GM23338 (cell line): ENCODE measurements around the gene TBL3. TPM values are rescaled to one million over a fixed set of nuclear protein-coding genes. Genes with fewer than 3 reads are reported as not detected.

Source experiments
- ATAC-seq: fragments of 200-7000 bp; cut with Tn5 transposase; 3 replicates; pipeline ENCODE4 v1.9.1; 2020
- DNase-seq: peaks from one replicate; pipeline ENCODE4 v3.0.0-alpha.2; 2015; ENCODE audit warnings: low spot score
- H2AFZ ChIP-seq: fragments of 200-600 bp; sonication (generic); 2 replicates; pipeline ENCODE4 v1.8.0; 2016; ENCODE audit warnings: antibody characterized with exemption, mild to moderate bottlenecking, moderate library complexity
- H3F3A ChIP-seq: fragments of 200-600 bp; sonication (generic); replicated peaks from 2 replicates; pipeline ENCODE4 v1.8.0; 2017; ENCODE audit warnings: antibody characterized with exemption, mixed run types, low read depth
- H3K27ac ChIP-seq: fragments of 200-600 bp; sonication (generic); 2 replicates; pipeline ENCODE4 v1.6.1; 2016; ENCODE audit warnings: low read depth
- H3K27me3 ChIP-seq: fragments of 200-600 bp; sonication (generic); 2 replicates; pipeline ENCODE4 v1.8.0; 2016; ENCODE audit warnings: mild to moderate bottlenecking, mixed run types, moderate library complexity; ENCODE audit not compliant: insufficient read depth
- H3K36me3 ChIP-seq: fragments of 200-600 bp; sonication (generic); 2 replicates; pipeline ENCODE4 v1.8.0; 2016; ENCODE audit warnings: mild to moderate bottlenecking; ENCODE audit not compliant: insufficient read depth
- H3K4me1 ChIP-seq: fragments of 200-600 bp; sonication (generic); 2 replicates; pipeline ENCODE4 v1.8.0; 2016; ENCODE audit warnings: mild to moderate bottlenecking, moderate library complexity; ENCODE audit not compliant: insufficient read depth
- H3K4me2 ChIP-seq: fragments of 200-600 bp; sonication (generic); 2 replicates; pipeline ENCODE4 v1.7.1; 2017; ENCODE audit warnings: mixed run types
- H3K4me3 ChIP-seq: fragments of 200-600 bp; sonication (generic); 2 replicates; pipeline ENCODE4 v1.6.1; 2016; ENCODE audit warnings: mixed run types
- H3K79me2 ChIP-seq: fragments of 200-600 bp; sonication (generic); replicated peaks from 2 replicates; pipeline ENCODE4 v1.8.0; 2017; ENCODE audit warnings: mild to moderate bottlenecking; ENCODE audit not compliant: insufficient read depth
- H3K9me2 ChIP-seq: fragments of 200-600 bp; sonication (generic); 2 replicates; pipeline ENCODE4 v1.8.0; 2017; ENCODE audit not compliant: insufficient read depth
- H4K20me1 ChIP-seq: fragments of 200-600 bp; sonication (generic); replicated peaks from 2 replicates; pipeline ENCODE4 v1.8.0; 2017; ENCODE audit warnings: mild to moderate bottlenecking; ENCODE audit not compliant: insufficient read depth
- H3K27ac Mint-ChIP-seq: 2 replicates; pipeline ENCODE4 v1.8.0; 2020; ENCODE audit warnings: inconsistent platforms, mild to moderate bottlenecking, moderate library complexity, mixed read lengths
- H3K27me3 Mint-ChIP-seq: 3 replicates; pipeline ENCODE4 v1.8.0; 2022; ENCODE audit warnings: low read depth, mild to moderate bottlenecking, moderate library complexity, mixed read lengths, inconsistent platforms; ENCODE audit not compliant: insufficient read depth, poor library complexity
- H3K36me3 Mint-ChIP-seq: 3 replicates; pipeline ENCODE4 v1.8.0; 2021; ENCODE audit warnings: low read depth, mild to moderate bottlenecking, inconsistent platforms, moderate library complexity, mixed read lengths
- H3K4me1 Mint-ChIP-seq: 3 replicates; pipeline ENCODE4 v1.8.0; 2020; ENCODE audit warnings: mild to moderate bottlenecking, inconsistent platforms, mixed read lengths
- H3K4me3 Mint-ChIP-seq: 3 replicates; pipeline ENCODE4 v1.8.0; 2021; ENCODE audit warnings: moderate library complexity, mild to moderate bottlenecking, inconsistent platforms, mixed read lengths
- H3K9me3 Mint-ChIP-seq: 3 replicates; pipeline ENCODE4 v1.8.0; 2020; ENCODE audit warnings: moderate library complexity, mild to moderate bottlenecking, inconsistent platforms, mixed read lengths
- CREB1 ChIP-seq: fragments of 250-450 bp; sonication (Bioruptor Pico); IDR thresholded peaks from 2 replicates; pipeline ENCODE4 v1.5.0; 2020; ENCODE audit warnings: low read depth, mild to moderate bottlenecking, moderate library complexity
- EZH2phosphoT487 ChIP-seq: fragments of 200-600 bp; sonication (generic); IDR thresholded peaks from one replicate; pipeline ENCODE4 v1.8.1; 2018; ENCODE audit warnings: antibody characterized with exemption; ENCODE audit not compliant: unreplicated experiment
- STAT1 ChIP-seq: IDR thresholded peaks from one replicate; pipeline ENCODE4 v1.6.1; 2016; ENCODE audit warnings: antibody characterized with exemption; ENCODE audit not compliant: unreplicated experiment
- polyA plus RNA-seq: library from polyadenylated mRNA; unstranded; fragments of >200 nt; fragmentation: Nextera tagmentation; extraction: Ambion mirVana; gene quantifications from 2 replicates; pipeline ENCODE4 v1.2.1, GENCODE V29; 2016
- total RNA-seq: library from RNA; depleted of rRNA; stranded (reverse); fragments of >200 nt; shearing (Covaris generic); gene quantifications from 2 replicates; pipeline ENCODE4 v1.2.3, GENCODE V29; 2014
- TF ChIP-seq, protein P1 (sequence below): IDR thresholded peaks from one replicate; pipeline ENCODE4 v1.6.1; 2018; ENCODE audit warnings: antibody characterized with exemption; ENCODE audit not compliant: unreplicated experiment
- TF ChIP-seq, protein P2 (sequence below): IDR thresholded peaks from 2 replicates; pipeline ENCODE4 v1.6.1; 2016; ENCODE audit warnings: antibody characterized with exemption
- TF ChIP-seq, protein P3 (sequence below): fragments of 250-450 bp; sonication (Bioruptor Pico); IDR thresholded peaks from 2 replicates; pipeline ENCODE4 v1.5.0; 2020; ENCODE audit warnings: mild to moderate bottlenecking, moderate library complexity
- TF ChIP-seq, protein P4 (sequence below), 2 experiments: fragments of 200-600 bp in 1 of 2; sonication (generic) in 1 of 2; conservative IDR thresholded peaks; 2 replicates each; pipeline versions ENCODE4 v1.5.1 to v1.6.1; 2016 to 2017; ENCODE audit warnings: antibody characterized with exemption in 2 of 2, low read depth in 2 of 2, mild to moderate bottlenecking in 2 of 2, moderate library complexity in 1 of 2

TBL3 gene
- total and polyA plus RNA-seq, 2 experiments from 2014 or later: 67.0 to 157 TPM

DNA sequence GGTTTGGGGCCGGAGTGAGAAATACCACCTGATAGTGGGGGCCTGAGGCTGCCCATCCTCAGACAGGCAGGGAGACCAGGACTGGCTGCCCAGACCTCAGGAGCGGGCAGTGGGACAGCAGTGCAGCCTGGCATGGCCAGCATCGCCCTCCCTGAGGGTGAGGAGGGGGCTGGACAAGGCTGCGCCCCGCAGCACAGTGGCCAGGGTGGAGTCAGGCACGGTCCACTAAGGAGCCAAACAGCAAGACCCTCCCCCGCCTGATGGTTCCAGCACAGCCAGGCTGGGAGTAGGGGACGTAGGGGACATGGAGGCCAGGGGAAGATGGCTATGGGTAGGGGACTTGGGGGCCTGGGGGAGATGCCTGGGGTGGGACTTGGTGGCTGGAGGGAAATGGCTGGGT is 34.5 kb downstream of the TBL3 start:
- Histone ChIP-seq H2AFZ (no peak overlapping the region), H3K9me2 (no peaks in the 10 kb centered on the region), H4K20me1 (peaks cover 36% of the 10 kb centered on the region), H3K4me3 (no peak overlapping the region), H3K4me1 (peaks cover 22% of the 10 kb centered on the region), H3K79me2 (peaks cover 42% of the 10 kb centered on the region), H3K27me3 (no peaks in the 10 kb centered on the region), H3K36me3 (no peaks in the 10 kb centered on the region), H3F3A (peaks cover 31% of the 10 kb centered on the region; the same call in 1 of the 2 replicates), H3K27ac (no peak overlapping the region), H3K4me2 (no peak overlapping the region)
- peak overlapping the region; percentile 16; the same call in 1 of the 3 replicates for H3K4me3 Mint-ChIP-seq
- ATAC-seq (no peak), DNase-seq (no peak)
- TF ChIP-seq CREB1 (no peak), STAT1 (no peak), EZH2phosphoT487 (no peak)
- TF ChIP-seq, protein P1, sequence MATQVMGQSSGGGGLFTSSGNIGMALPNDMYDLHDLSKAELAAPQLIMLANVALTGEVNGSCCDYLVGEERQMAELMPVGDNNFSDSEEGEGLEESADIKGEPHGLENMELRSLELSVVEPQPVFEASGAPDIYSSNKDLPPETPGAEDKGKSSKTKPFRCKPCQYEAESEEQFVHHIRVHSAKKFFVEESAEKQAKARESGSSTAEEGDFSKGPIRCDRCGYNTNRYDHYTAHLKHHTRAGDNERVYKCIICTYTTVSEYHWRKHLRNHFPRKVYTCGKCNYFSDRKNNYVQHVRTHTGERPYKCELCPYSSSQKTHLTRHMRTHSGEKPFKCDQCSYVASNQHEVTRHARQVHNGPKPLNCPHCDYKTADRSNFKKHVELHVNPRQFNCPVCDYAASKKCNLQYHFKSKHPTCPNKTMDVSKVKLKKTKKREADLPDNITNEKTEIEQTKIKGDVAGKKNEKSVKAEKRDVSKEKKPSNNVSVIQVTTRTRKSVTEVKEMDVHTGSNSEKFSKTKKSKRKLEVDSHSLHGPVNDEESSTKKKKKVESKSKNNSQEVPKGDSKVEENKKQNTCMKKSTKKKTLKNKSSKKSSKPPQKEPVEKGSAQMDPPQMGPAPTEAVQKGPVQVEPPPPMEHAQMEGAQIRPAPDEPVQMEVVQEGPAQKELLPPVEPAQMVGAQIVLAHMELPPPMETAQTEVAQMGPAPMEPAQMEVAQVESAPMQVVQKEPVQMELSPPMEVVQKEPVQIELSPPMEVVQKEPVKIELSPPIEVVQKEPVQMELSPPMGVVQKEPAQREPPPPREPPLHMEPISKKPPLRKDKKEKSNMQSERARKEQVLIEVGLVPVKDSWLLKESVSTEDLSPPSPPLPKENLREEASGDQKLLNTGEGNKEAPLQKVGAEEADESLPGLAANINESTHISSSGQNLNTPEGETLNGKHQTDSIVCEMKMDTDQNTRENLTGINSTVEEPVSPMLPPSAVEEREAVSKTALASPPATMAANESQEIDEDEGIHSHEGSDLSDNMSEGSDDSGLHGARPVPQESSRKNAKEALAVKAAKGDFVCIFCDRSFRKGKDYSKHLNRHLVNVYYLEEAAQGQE: no peak
- TF ChIP-seq, protein P2, sequence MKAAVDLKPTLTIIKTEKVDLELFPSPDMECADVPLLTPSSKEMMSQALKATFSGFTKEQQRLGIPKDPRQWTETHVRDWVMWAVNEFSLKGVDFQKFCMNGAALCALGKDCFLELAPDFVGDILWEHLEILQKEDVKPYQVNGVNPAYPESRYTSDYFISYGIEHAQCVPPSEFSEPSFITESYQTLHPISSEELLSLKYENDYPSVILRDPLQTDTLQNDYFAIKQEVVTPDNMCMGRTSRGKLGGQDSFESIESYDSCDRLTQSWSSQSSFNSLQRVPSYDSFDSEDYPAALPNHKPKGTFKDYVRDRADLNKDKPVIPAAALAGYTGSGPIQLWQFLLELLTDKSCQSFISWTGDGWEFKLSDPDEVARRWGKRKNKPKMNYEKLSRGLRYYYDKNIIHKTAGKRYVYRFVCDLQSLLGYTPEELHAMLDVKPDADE: no peak
- TF ChIP-seq, protein P3, sequence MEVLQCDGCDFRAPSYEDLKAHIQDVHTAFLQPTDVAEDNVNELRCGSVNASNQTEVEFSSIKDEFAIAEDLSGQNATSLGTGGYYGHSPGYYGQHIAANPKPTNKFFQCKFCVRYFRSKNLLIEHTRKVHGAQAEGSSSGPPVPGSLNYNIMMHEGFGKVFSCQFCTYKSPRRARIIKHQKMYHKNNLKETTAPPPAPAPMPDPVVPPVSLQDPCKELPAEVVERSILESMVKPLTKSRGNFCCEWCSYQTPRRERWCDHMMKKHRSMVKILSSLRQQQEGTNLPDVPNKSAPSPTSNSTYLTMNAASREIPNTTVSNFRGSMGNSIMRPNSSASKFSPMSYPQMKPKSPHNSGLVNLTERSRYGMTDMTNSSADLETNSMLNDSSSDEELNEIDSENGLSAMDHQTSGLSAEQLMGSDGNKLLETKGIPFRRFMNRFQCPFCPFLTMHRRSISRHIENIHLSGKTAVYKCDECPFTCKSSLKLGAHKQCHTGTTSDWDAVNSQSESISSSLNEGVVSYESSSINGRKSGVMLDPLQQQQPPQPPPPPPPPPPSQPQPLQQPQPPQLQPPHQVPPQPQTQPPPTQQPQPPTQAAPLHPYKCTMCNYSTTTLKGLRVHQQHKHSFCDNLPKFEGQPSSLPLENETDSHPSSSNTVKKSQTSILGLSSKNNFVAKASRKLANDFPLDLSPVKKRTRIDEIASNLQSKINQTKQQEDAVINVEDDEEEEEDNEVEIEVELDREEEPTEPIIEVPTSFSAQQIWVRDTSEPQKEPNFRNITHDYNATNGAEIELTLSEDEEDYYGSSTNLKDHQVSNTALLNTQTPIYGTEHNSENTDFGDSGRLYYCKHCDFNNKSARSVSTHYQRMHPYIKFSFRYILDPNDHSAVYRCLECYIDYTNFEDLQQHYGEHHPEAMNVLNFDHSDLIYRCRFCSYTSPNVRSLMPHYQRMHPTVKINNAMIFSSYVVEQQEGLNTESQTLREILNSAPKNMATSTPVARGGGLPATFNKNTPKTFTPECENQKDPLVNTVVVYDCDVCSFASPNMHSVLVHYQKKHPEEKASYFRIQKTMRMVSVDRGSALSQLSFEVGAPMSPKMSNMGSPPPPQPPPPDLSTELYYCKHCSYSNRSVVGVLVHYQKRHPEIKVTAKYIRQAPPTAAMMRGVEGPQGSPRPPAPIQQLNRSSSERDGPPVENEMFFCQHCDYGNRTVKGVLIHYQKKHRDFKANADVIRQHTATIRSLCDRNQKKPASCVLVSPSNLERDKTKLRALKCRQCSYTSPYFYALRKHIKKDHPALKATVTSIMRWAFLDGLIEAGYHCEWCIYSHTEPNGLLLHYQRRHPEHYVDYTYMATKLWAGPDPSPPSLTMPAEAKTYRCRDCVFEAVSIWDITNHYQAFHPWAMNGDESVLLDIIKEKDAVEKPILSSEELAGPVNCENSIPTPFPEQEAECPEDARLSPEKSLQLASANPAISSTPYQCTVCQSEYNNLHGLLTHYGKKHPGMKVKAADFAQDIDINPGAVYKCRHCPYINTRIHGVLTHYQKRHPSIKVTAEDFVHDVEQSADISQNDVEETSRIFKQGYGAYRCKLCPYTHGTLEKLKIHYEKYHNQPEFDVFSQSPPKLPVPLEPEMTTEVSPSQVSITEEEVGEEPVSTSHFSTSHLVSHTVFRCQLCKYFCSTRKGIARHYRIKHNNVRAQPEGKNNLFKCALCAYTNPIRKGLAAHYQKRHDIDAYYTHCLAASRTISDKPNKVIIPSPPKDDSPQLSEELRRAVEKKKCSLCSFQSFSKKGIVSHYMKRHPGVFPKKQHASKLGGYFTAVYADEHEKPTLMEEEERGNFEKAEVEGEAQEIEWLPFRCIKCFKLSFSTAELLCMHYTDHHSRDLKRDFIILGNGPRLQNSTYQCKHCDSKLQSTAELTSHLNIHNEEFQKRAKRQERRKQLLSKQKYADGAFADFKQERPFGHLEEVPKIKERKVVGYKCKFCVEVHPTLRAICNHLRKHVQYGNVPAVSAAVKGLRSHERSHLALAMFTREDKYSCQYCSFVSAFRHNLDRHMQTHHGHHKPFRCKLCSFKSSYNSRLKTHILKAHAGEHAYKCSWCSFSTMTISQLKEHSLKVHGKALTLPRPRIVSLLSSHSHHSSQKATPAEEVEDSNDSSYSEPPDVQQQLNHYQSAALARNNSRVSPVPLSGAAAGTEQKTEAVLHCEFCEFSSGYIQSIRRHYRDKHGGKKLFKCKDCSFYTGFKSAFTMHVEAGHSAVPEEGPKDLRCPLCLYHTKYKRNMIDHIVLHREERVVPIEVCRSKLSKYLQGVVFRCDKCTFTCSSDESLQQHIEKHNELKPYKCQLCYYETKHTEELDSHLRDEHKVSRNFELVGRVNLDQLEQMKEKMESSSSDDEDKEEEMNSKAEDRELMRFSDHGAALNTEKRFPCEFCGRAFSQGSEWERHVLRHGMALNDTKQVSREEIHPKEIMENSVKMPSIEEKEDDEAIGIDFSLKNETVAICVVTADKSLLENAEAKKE (CRISPR knock-in tag): no peak
- TF ChIP-seq, protein P4, sequence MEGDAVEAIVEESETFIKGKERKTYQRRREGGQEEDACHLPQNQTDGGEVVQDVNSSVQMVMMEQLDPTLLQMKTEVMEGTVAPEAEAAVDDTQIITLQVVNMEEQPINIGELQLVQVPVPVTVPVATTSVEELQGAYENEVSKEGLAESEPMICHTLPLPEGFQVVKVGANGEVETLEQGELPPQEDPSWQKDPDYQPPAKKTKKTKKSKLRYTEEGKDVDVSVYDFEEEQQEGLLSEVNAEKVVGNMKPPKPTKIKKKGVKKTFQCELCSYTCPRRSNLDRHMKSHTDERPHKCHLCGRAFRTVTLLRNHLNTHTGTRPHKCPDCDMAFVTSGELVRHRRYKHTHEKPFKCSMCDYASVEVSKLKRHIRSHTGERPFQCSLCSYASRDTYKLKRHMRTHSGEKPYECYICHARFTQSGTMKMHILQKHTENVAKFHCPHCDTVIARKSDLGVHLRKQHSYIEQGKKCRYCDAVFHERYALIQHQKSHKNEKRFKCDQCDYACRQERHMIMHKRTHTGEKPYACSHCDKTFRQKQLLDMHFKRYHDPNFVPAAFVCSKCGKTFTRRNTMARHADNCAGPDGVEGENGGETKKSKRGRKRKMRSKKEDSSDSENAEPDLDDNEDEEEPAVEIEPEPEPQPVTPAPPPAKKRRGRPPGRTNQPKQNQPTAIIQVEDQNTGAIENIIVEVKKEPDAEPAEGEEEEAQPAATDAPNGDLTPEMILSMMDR (conservative IDR thresholded peaks at IDR 0.05; ENCODE audit: low read depth in 2 of 2): no peak
- peaks cover 37% of the 10 kb centered on the region for H3K4me1 Mint-ChIP-seq
- H3K9me3 Mint-ChIP-seq: no peaks in the 10 kb centered on the region
- peaks cover 19% of the 10 kb centered on the region for H3K36me3 Mint-ChIP-seq
- peaks cover 13% of the 10 kb centered on the region for H3K27me3 Mint-ChIP-seq
- no peak overlapping the region for H3K27ac Mint-ChIP-seq
